ENCODE data around the gene SUGCT.

DNA sequence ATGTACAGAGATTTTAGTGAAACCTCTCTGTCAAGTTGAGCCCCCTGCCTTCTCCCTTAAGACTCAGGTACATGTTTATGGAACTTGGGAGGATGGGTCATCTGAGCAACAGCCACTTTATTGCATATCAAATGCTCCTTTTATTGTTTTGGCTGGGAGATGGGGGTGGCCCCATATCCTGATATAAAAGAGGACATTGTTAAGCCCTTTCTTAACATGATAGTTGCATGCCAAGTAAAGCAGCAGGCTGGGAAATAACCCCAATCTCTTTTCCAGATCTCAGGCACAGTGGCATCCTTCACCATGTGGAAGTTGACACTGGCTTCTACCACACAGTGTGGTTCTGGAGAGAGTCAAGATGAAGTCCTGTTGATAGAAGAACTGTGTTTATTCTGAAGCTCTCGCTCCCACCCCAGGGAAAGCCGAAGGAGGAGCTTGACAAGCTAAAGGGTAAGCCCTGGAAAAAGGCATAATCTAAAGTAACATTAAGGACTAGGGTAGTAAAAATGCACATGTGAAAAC lies 746.7 kb downstream of the SUGCT start:
- no peak for TF ChIP-seq CTCF (IDR thresholded peaks at IDR 0.05)
- TF ChIP-seq POLR2A (IDR thresholded peaks at IDR 0.05): no peak
